CD14-positive monocyte (primary cell): ENCODE data around the gene XIST. TPM values are rescaled to one million over a fixed set of nuclear protein-coding genes. Genes with fewer than 3 reads are reported as not detected.
A peak's percentile ranks its signal among the peaks of the same experiment; 100 is the strongest.

Source experiments
- DNase-seq, 3 donors: peaks; one replicate each; pipeline ENCODE4 v3.0.0-alpha.2; 2011 to 2022
- H2AFZ ChIP-seq: 2 replicates; pipeline ENCODE4 v1.6.0; 2012; ENCODE audit warnings: mild to moderate bottlenecking, low read depth, low read length, inconsistent platforms; ENCODE audit not compliant: insufficient read depth, poor library complexity, severe bottlenecking
- H3K27ac ChIP-seq, 2 donors: 1 replicate in 1 of 2; 2 replicates in 1 of 2; pipeline ENCODE4 v1.5.1; 2012 to 2013; ENCODE audit warnings: low read length in 2 of 2, control low read depth in 1 of 2, inconsistent platforms in 1 of 2, low read depth in 1 of 2, mild to moderate bottlenecking in 1 of 2
- H3K27me3 ChIP-seq, 2 donors: one replicate each; pipeline versions ENCODE4 v1.6.0 to v1.6.1; 2011 to 2013; ENCODE audit warnings: low read length in 2 of 2; ENCODE audit not compliant: control insufficient read depth in 2 of 2, insufficient read depth in 2 of 2
- H3K36me3 ChIP-seq, 2 donors: replicated peaks in 1 of 2; 1 replicate in 1 of 2; 2 replicates in 1 of 2; pipeline versions ENCODE4 v1.5.1 to v1.6.1; 2012 to 2013; ENCODE audit warnings: low read length in 2 of 2, control low read depth in 1 of 2, inconsistent platforms in 1 of 2, mild to moderate bottlenecking in 1 of 2; ENCODE audit not compliant: insufficient read depth in 2 of 2, control insufficient read depth in 1 of 2
- H3K4me1 ChIP-seq, 2 donors: 1 replicate in 1 of 2; 2 replicates in 1 of 2; pipeline versions ENCODE4 v1.5.1 to v1.6.1; 2012 to 2013; ENCODE audit warnings: low read length in 2 of 2, control low read depth in 1 of 2, inconsistent platforms in 1 of 2, mild to moderate bottlenecking in 1 of 2, moderate library complexity in 1 of 2; ENCODE audit not compliant: insufficient read depth in 2 of 2, control insufficient read depth in 1 of 2
- H3K4me2 ChIP-seq: replicated peaks from 2 replicates; pipeline ENCODE3; 2012; ENCODE audit warnings: low read length, moderate library complexity, mild to moderate bottlenecking; ENCODE audit not compliant: poor library complexity, severe bottlenecking; ENCODE audit errors: extremely low read depth
- H3K4me3 ChIP-seq, 3 experiments: fragments of 200-600 bp in 1 of 3; sonication (generic) in 1 of 3; replicated peaks in 1 of 3; 1 replicate in 2 of 3; 2 replicates in 1 of 3; pipeline ENCODE4 v1.5.1; 2011 to 2013; ENCODE audit warnings: low read length in 3 of 3, mild to moderate bottlenecking in 3 of 3, control low read depth in 2 of 3, low read depth in 2 of 3, inconsistent platforms in 1 of 3, moderate library complexity in 1 of 3
- H3K79me2 ChIP-seq: 2 replicates; pipeline ENCODE4 v1.6.0; 2012; ENCODE audit warnings: mild to moderate bottlenecking, control low read depth, inconsistent platforms, low read length, moderate library complexity; ENCODE audit not compliant: insufficient read depth
- H3K9ac ChIP-seq: 2 replicates; pipeline ENCODE4 v1.6.0; 2017; ENCODE audit warnings: low read length, mild to moderate bottlenecking; ENCODE audit not compliant: insufficient read depth, poor library complexity, severe bottlenecking
- H3K9me3 ChIP-seq, 2 donors: replicated peaks in 1 of 2; 1 replicate in 1 of 2; 2 replicates in 1 of 2; pipeline versions ENCODE4 v1.5.1 to v1.6.1; 2012 to 2013; ENCODE audit warnings: low read length in 2 of 2, control low read depth in 1 of 2; ENCODE audit not compliant: control insufficient read depth in 1 of 2, insufficient read depth in 1 of 2
- H4K20me1 ChIP-seq: 2 replicates; pipeline ENCODE4 v1.6.0; 2012; ENCODE audit warnings: mild to moderate bottlenecking, low read length, control low read depth, moderate library complexity; ENCODE audit not compliant: insufficient read depth
- H3K27ac Mint-ChIP-seq, 7 donors: one replicate each; pipeline ENCODE4 v1.8.0; 2020; ENCODE audit warnings: mild to moderate bottlenecking in 7 of 7, mixed read lengths in 7 of 7, moderate library complexity in 6 of 7, inconsistent platforms in 2 of 7
- H3K27me3 Mint-ChIP-seq, 3 donors: one replicate each; pipeline ENCODE4 v1.8.0; 2021 to 2022; ENCODE audit warnings: low read depth in 3 of 3, mild to moderate bottlenecking in 3 of 3, mixed read lengths in 3 of 3, moderate library complexity in 3 of 3, inconsistent platforms in 1 of 3
- H3K36me3 Mint-ChIP-seq, 2 donors: one replicate each; pipeline ENCODE4 v1.8.0; 2020; ENCODE audit warnings: mixed read lengths in 2 of 2, inconsistent platforms in 1 of 2, mild to moderate bottlenecking in 1 of 2
- H3K4me1 Mint-ChIP-seq: one replicate; pipeline ENCODE4 v1.8.0; 2020; ENCODE audit warnings: mild to moderate bottlenecking, mixed read lengths
- H3K4me3 Mint-ChIP-seq, 2 donors: one replicate each; pipeline ENCODE4 v1.8.0; 2020; ENCODE audit warnings: mild to moderate bottlenecking in 2 of 2, mixed read lengths in 2 of 2, moderate library complexity in 1 of 2
- H3K9me3 Mint-ChIP-seq, 7 donors: one replicate each; pipeline ENCODE4 v1.8.0; 2020 to 2022; ENCODE audit warnings: mixed read lengths in 7 of 7, mild to moderate bottlenecking in 6 of 7, moderate library complexity in 6 of 7, inconsistent platforms in 2 of 7
- whole genome bisulfite sequencing: methylation state at CpG from one replicate; pipeline ENCODE4 v1.1.5; 2013; ENCODE audit warnings: missing lambda C conversion rate; ENCODE audit not compliant: insufficient coverage; 5-methylcytosine and 5-hydroxymethylcytosine counted together
- intact Hi-C, 2 donors: fragments of 100-400 bp; cut with micrococcal nuclease; formaldehyde crosslinking; loops; one replicate each; pipeline versions ENCODE4 v1.15.0 to v1.15.1; 2023
- polyA plus RNA-seq, 3 donors: library from polyadenylated mRNA; depleted of rRNA in 1 of 3; unstranded in 2 of 3; stranded (reverse) in 1 of 3; fragments of 300-500 nt in 2 of 3; fragments of >200 nt in 1 of 3; fragmentation: Illumina TruSeq in 2 of 3; gene quantifications; 1 replicate in 2 of 3; 2 replicates in 1 of 3; pipeline ENCODE4 v1.2.3, GENCODE V29; 2012 to 2021
- TF ChIP-seq, protein P1 (sequence below): fragments of 200-600 bp; IDR thresholded peaks from one replicate; pipeline ENCODE4 v1.8.0; 2022; ENCODE audit warnings: antibody characterized with exemption, mild to moderate bottlenecking

XIST gene
- polyA plus RNA-seq, 3 donors, result 2.2 to 192 (median 3.8) TPM

DNA sequence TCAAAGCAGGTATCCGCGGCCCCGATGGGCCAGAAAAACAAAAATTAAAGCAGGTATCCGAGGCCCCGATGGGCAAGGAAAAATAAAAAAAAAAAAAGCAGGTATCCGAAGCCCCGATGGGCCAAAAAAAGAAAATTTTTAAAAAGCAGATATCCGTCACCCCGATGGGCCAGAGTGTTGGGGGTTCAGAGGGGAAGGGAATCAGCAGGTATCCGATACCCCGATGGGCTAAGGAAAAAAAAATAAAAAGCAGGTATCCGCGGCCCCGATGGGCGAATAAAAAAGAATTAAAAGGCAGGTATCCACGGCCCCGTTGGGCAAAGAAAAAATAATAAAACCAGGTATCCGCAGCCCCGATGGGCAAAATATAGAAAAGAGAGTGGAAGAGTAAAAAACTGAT, 492 bp downstream of the XIST start:
- H3K36me3 Mint-ChIP-seq, result no peaks in the 10 kb centered on the region
- Histone ChIP-seq H3K27ac (peak overlapping the region in 1 of 2 donors; percentile 71), H3K4me3 (peak overlapping the region in 2 of 3 experiments; percentile 64 to 87), H3K4me1 (peaks cover 0 to 23% of the 10 kb centered on the region in 2 donors), H4K20me1 (peaks cover 34% of the 10 kb centered on the region), H3K27me3 (no peaks in the 10 kb centered on the region), H3K4me2 (peak overlapping the region; percentile 75), H3K9me3 (no peaks in the 10 kb centered on the region), H2AFZ (peak overlapping the region; percentile 57), H3K9ac (peak overlapping the region; percentile 69), H3K79me2 (peaks cover 50% of the 10 kb centered on the region), H3K36me3 (no peaks in the 10 kb centered on the region)
- TF ChIP-seq, protein P1, sequence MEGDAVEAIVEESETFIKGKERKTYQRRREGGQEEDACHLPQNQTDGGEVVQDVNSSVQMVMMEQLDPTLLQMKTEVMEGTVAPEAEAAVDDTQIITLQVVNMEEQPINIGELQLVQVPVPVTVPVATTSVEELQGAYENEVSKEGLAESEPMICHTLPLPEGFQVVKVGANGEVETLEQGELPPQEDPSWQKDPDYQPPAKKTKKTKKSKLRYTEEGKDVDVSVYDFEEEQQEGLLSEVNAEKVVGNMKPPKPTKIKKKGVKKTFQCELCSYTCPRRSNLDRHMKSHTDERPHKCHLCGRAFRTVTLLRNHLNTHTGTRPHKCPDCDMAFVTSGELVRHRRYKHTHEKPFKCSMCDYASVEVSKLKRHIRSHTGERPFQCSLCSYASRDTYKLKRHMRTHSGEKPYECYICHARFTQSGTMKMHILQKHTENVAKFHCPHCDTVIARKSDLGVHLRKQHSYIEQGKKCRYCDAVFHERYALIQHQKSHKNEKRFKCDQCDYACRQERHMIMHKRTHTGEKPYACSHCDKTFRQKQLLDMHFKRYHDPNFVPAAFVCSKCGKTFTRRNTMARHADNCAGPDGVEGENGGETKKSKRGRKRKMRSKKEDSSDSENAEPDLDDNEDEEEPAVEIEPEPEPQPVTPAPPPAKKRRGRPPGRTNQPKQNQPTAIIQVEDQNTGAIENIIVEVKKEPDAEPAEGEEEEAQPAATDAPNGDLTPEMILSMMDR, result no peak
- no peaks in the 10 kb centered on the region for H3K4me1 Mint-ChIP-seq
- intact Hi-C loops, result loop anchor here in 1 of 2 donors (10.0 kb wide), 1 partner anchor 283 kb away; no protein-coding TSS in a partner anchor
- H3K27me3 Mint-ChIP-seq, result peaks cover 0 to 9% (median 0%) of the 10 kb centered on the region in 3 donors
- peaks cover 0 to 9% (median 0%) of the 10 kb centered on the region in 7 donors for H3K9me3 Mint-ChIP-seq
- DNase-seq, result no peak
- WGBS, result 100% methylated on average over 2 of the region's 19 CpGs
- no peak overlapping the region for H3K4me3 Mint-ChIP-seq
- peak overlapping the region in 5 of 7 donors; percentile 90 to 98 (median 96) for H3K27ac Mint-ChIP-seq

DNA sequence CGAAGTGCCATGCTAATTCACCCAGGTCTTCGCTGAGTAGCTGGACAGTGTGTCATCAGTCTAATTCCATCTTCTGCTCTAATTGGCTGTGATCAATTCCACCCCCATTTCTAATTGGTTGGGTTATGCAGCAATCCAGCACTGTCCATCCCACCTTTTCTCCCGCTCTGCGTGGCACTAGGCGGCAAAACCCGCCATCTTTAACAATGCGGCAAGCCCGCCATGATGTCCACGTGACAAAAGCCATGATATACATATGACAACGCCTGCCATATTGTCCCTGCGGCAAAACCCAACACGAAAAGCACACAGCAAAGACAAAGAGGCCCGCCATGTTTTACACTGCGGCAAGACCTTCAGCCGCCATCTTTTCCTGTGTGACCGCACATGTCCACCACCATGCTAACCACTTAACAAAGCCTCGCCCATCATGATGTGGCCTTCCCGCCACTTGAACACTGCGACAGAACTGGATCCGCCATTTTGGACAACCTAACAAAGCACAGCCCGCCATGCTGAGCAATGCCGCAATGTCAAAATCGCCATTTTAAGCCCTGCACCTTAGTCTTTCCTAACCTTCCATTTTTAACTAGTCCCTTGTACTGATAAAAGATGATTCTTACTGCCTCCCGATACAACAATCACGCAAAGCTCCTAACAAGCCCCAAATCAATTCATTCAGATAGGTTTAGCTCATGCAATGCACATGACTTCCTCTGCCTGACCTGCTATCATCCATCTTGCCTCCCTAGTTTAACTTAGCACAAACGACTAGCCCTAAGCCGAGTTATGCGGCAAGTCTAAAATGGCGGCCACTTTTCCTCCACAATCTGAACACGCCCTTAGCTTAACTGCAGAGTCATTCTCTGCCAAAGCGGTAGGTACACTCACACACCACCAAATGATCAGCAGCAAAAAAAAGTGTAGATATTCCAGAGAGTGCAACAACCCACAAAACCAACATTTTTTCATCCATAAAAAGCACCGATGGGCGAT, 1.2 kb downstream of the XIST start:
- TF ChIP-seq, protein P1, result no peak
- H3K27me3 ChIP-seq, result no peaks in the 10 kb centered on the region
- H3K4me1 ChIP-seq, result peaks cover 0 to 23% of the 10 kb centered on the region in 2 donors
- Mint-ChIP-seq H3K27ac (peak overlapping the region in 5 of 7 donors; percentile 90 to 98 (median 96)), H3K27me3 (peaks cover 0 to 8% (median 0%) of the 10 kb centered on the region in 3 donors), H3K4me1 (no peaks in the 10 kb centered on the region), H3K4me3 (no peak overlapping the region), H3K36me3 (peaks cover 0 to under 1% of the 10 kb centered on the region in 2 donors), H3K9me3 (peaks cover 0 to 9% (median 0%) of the 10 kb centered on the region in 7 donors)
- peaks cover 41% of the 10 kb centered on the region for H4K20me1 ChIP-seq
- peak overlapping the region; percentile 69 for H3K9ac ChIP-seq
- peak overlapping the region in 1 of 2 donors; percentile 71 for H3K27ac ChIP-seq
- H2AFZ ChIP-seq, result peak overlapping the region; percentile 57
- peak in 1 of 3 donors; percentile 94 for DNase-seq
- intact Hi-C loops, result loop anchor here in 1 of 2 donors (10.0 kb wide), 1 partner anchor 283 kb away; no protein-coding TSS in a partner anchor
- peaks cover 57% of the 10 kb centered on the region for H3K79me2 ChIP-seq
- peaks cover 0 to 4% of the 10 kb centered on the region in 2 donors for H3K36me3 ChIP-seq
- WGBS, result 94% methylated on average over 7 of the region's 33 CpGs
- H3K4me2 ChIP-seq, result peak overlapping the region; percentile 75
- H3K4me3 ChIP-seq, result peak overlapping the region in 2 of 3 experiments; percentile 64 to 87
- H3K9me3 ChIP-seq, result no peaks in the 10 kb centered on the region
